ENCODE data around the gene ANLN.
A peak's percentile ranks its signal among the peaks of the same experiment; 100 is the strongest.
"Not testable (repeated sequence)": the region's sequence is repeated elsewhere in the genome, so short reads cannot be mapped to it uniquely, and the experiment has no call there.

The ANLN gene

GRCh38 chr7:36389371-36390198 is at the start of gene ANLN:
Gene ANLN (plus strand): TSS chr7:36389862. CDS start chr7:36390027, 165 bp downstream.
- FAIRE-seq (no peak), DNase-seq (ENCODE audit: low spot score) (peak; percentile 89)

- FAIRE-seq, result no peak
These were observed 46.1 kb upstream of the ANLN start for GRCh38 chr7:36343548-36343947.

GRCh38 chr7:36344622-36345021 is 45.0 kb upstream of the ANLN start:
- DNase-seq (ENCODE audit: low spot score) (no peak), FAIRE-seq (no peak)

More at GRCh38 chr7:36343548-36343947, 46.1 kb upstream of the ANLN start:
- no peak for DNase-seq (ENCODE audit: low spot score)

GRCh38 chr7:36346260-36346831 is 43.3 kb upstream of the ANLN start:
- DNase-seq (ENCODE audit: low spot score) (no peak), FAIRE-seq (peak; percentile 4)

- DNase-seq (ENCODE audit: low spot score), result no peak
- FAIRE-seq, result no peak
These were observed 41.4 kb upstream of the ANLN start for GRCh38 chr7:36348256-36348655.

GRCh38 chr7:36348771-36349170 is 40.9 kb upstream of the ANLN start:
- FAIRE-seq (no peak), DNase-seq (ENCODE audit: low spot score) (no peak)

- FAIRE-seq, result no peak
- DNase-seq (ENCODE audit: low spot score), result no peak
These were observed 40.0 kb upstream of the ANLN start for GRCh38 chr7:36349626-36350025.

- FAIRE-seq, result no peak
- DNase-seq (ENCODE audit: low spot score), result no peak
These were observed 34.2 kb upstream of the ANLN start for GRCh38 chr7:36355490-36355889.

GRCh38 chr7:36357054-36357453 is 32.6 kb upstream of the ANLN start:
- DNase-seq (ENCODE audit: low spot score) (no peak), FAIRE-seq (no peak)

GRCh38 chr7:36358589-36358988 is 31.1 kb upstream of the ANLN start:
- DNase-seq (ENCODE audit: low spot score), result no peak
- FAIRE-seq, result no peak

GRCh38 chr7:36360244-36360643 is 29.4 kb upstream of the ANLN start:
- no peak for DNase-seq (ENCODE audit: low spot score)
- no peak for FAIRE-seq

GRCh38 chr7:36361227-36361626 is 28.4 kb upstream of the ANLN start:
- no peak for DNase-seq (ENCODE audit: low spot score)
- FAIRE-seq, result no peak

- DNase-seq (ENCODE audit: low spot score) (no peak), FAIRE-seq (no peak)
These were observed 26.1 kb upstream of the ANLN start for GRCh38 chr7:36363515-36363914.

- DNase-seq (ENCODE audit: low spot score) (no peak), FAIRE-seq (no peak)
These were observed 23.5 kb upstream of the ANLN start for GRCh38 chr7:36366005-36366717.

- FAIRE-seq (no peak), DNase-seq (ENCODE audit: low spot score) (peak; percentile 85)
These were observed 22.7 kb upstream of the ANLN start for GRCh38 chr7:36366718-36367560.

GRCh38 chr7:36367561-36368077 is 22.0 kb upstream of the ANLN start:
- FAIRE-seq (no peak), DNase-seq (ENCODE audit: low spot score) (no peak)

GRCh38 chr7:36368496-36368895 is 21.2 kb upstream of the ANLN start:
- DNase-seq (ENCODE audit: low spot score), result no peak
- no peak for FAIRE-seq

GRCh38 chr7:36369171-36369570 is 20.5 kb upstream of the ANLN start:
- FAIRE-seq (no peak), DNase-seq (ENCODE audit: low spot score) (no peak)

GRCh38 chr7:36370046-36370445 is 19.6 kb upstream of the ANLN start:
- FAIRE-seq, result no peak
- DNase-seq (ENCODE audit: low spot score), result no peak

GRCh38 chr7:36372156-36372555 is 17.5 kb upstream of the ANLN start:
- FAIRE-seq (no peak), DNase-seq (ENCODE audit: low spot score) (no peak)

GRCh38 chr7:36378555-36378954 is 11.1 kb upstream of the ANLN start:
- DNase-seq (ENCODE audit: low spot score); FAIRE-seq: not testable (repeated sequence)

Measured in RCC 7860 (cell line).